Measurements from ENCODE around the gene TLE7.

DNA sequence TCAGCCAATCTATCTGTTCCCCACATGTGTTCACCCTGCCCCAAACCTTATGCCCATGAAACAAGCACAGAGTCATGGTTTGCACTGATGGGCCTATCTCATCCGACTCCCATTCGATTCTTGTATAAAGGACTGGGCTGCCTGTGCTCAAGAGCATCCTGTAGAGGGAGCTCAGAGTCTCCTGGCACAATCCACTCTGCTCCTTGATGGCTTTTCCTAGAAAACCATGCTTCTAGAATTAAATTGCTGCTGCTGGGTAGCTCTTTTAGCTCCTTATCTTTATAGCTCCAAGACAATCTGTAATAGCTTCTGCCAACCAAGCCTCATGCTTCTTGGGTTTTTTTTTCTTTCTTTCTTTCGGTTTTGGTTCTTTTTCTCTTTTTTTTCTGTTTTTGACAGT lies 37.6 kb upstream of the TLE7 start:
- TF ChIP-seq, protein P1, sequence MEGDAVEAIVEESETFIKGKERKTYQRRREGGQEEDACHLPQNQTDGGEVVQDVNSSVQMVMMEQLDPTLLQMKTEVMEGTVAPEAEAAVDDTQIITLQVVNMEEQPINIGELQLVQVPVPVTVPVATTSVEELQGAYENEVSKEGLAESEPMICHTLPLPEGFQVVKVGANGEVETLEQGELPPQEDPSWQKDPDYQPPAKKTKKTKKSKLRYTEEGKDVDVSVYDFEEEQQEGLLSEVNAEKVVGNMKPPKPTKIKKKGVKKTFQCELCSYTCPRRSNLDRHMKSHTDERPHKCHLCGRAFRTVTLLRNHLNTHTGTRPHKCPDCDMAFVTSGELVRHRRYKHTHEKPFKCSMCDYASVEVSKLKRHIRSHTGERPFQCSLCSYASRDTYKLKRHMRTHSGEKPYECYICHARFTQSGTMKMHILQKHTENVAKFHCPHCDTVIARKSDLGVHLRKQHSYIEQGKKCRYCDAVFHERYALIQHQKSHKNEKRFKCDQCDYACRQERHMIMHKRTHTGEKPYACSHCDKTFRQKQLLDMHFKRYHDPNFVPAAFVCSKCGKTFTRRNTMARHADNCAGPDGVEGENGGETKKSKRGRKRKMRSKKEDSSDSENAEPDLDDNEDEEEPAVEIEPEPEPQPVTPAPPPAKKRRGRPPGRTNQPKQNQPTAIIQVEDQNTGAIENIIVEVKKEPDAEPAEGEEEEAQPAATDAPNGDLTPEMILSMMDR (IDR thresholded peaks at IDR 0.05), result peak; percentile 68
- TF ChIP-seq ZFX (IDR thresholded peaks at IDR 0.05; ENCODE audit: borderline replicate concordance), result no peak

Measured in 22Rv1 (cell line).